ENCODE measurements around the gene OPN4.

Gene OPN4

GRCh38 chr10:86710987-86711512, 56.7 kb downstream of the OPN4 start:
- peak overlapping the region in 1 of 2 experiments; percentile 43 for H3K27ac ChIP-seq (ENCODE audit: insufficient read depth in 1 of 2, low read depth in 1 of 2, low read length in 2 of 2, poor library complexity in 1 of 2, severe bottlenecking in 2 of 2)
- CTCF ChIA-PET: interaction anchor here (1.3 to 1.9 kb wide), 2 partner anchors 15 to 17 kb away, joined by 3 to 5 read pairs; no protein-coding TSS in a partner anchor
- POLR2A ChIA-PET: no interaction called here

GRCh38 chr10:86711513-86712316, 57.4 kb downstream of the OPN4 start:
- WGBS (ENCODE audit: insufficient coverage): under 1% methylated on average over 69 of the region's 82 CpGs
- H3K4me3 ChIP-seq (ENCODE audit: control insufficient read depth in 1 of 7, extremely low read depth in 1 of 7, insufficient read depth in 4 of 7, low read depth in 2 of 7, low read length in 6 of 7): peak overlapping the region; percentile 43 to 77 (median 63)
- H3K27me3 ChIP-seq (replicated peaks in 2 of 5; ENCODE audit: control insufficient read depth in 4 of 5, insufficient read depth in 5 of 5, low read length in 4 of 5): peaks cover 0 to 19% (median 0%) of the 10 kb centered on the region in 5 experiments
- peaks cover 0 to 12% (median 6%) of the 10 kb centered on the region in 4 experiments for H3K4me1 ChIP-seq (ENCODE audit: control extremely low read depth in 1 of 4, control insufficient read depth in 4 of 4, insufficient read depth in 4 of 4, low read length in 3 of 4)
- H3K27ac ChIP-seq (ENCODE audit: insufficient read depth in 1 of 2, low read depth in 1 of 2, low read length in 2 of 2, poor library complexity in 1 of 2, severe bottlenecking in 2 of 2): peak overlapping the region in 1 of 2 experiments; percentile 49
- ChIA-PET POLR2A (no interaction called here), CTCF (interaction anchor here (0.9 to 2.3 kb wide), 6 partner anchors 12 to 191 kb away, joined by 3 to 6 read pairs (median 4); no protein-coding TSS in a partner anchor)
- H3K9me3 ChIP-seq (ENCODE audit: control extremely low read depth in 1 of 5, control insufficient read depth in 4 of 5, insufficient read depth in 2 of 5, low read depth in 1 of 5, low read length in 4 of 5): no peaks in the 10 kb centered on the region
- peak; percentile 32 to 78 (median 72) for DNase-seq
- no peaks in the 10 kb centered on the region for H3K36me3 ChIP-seq (ENCODE audit: control insufficient read depth in 4 of 4, insufficient read depth in 4 of 4, low read length in 3 of 4)

More at GRCh38 chr10:86710987-86711512, 56.7 kb downstream of the OPN4 start:
- no peaks in the 10 kb centered on the region for H3K9me3 ChIP-seq (ENCODE audit: control extremely low read depth in 1 of 5, control insufficient read depth in 4 of 5, insufficient read depth in 2 of 5, low read depth in 1 of 5, low read length in 4 of 5)
- peak overlapping the region; percentile 43 to 77 (median 63) for H3K4me3 ChIP-seq (ENCODE audit: control insufficient read depth in 1 of 7, extremely low read depth in 1 of 7, insufficient read depth in 4 of 7, low read depth in 2 of 7, low read length in 6 of 7)
- peaks cover 0 to 19% (median 0%) of the 10 kb centered on the region in 5 experiments for H3K27me3 ChIP-seq (replicated peaks in 2 of 5; ENCODE audit: control insufficient read depth in 4 of 5, insufficient read depth in 5 of 5, low read length in 4 of 5)
- 9% methylated on average over 24 of the region's 46 CpGs for WGBS (ENCODE audit: insufficient coverage)
- H3K4me1 ChIP-seq (ENCODE audit: control extremely low read depth in 1 of 4, control insufficient read depth in 4 of 4, insufficient read depth in 4 of 4, low read length in 3 of 4): peaks cover 0 to 12% (median 6%) of the 10 kb centered on the region in 4 experiments
- H3K36me3 ChIP-seq (ENCODE audit: control insufficient read depth in 4 of 4, insufficient read depth in 4 of 4, low read length in 3 of 4): no peaks in the 10 kb centered on the region
- DNase-seq: peak; percentile 77 to 83 (median 80)

- Histone ChIP-seq H3K4me1 (ENCODE audit: control extremely low read depth in 1 of 4, control insufficient read depth in 4 of 4, insufficient read depth in 4 of 4, low read length in 3 of 4) (peaks cover 0 to 12% (median 6%) of the 10 kb centered on the region in 4 experiments), H3K4me3 (ENCODE audit: control insufficient read depth in 1 of 7, extremely low read depth in 1 of 7, insufficient read depth in 4 of 7, low read depth in 2 of 7, low read length in 6 of 7) (peak overlapping the region in 6 of 7 experiments; percentile 55 to 77 (median 66)), H3K9me3 (ENCODE audit: control extremely low read depth in 1 of 5, control insufficient read depth in 4 of 5, insufficient read depth in 2 of 5, low read depth in 1 of 5, low read length in 4 of 5) (no peaks in the 10 kb centered on the region), H3K36me3 (ENCODE audit: control insufficient read depth in 4 of 4, insufficient read depth in 4 of 4, low read length in 3 of 4) (no peaks in the 10 kb centered on the region), H3K27ac (ENCODE audit: insufficient read depth in 1 of 2, low read depth in 1 of 2, low read length in 2 of 2, poor library complexity in 1 of 2, severe bottlenecking in 2 of 2) (peak overlapping the region in 1 of 2 experiments; percentile 49), H3K27me3 (replicated peaks in 2 of 5; ENCODE audit: control insufficient read depth in 4 of 5, insufficient read depth in 5 of 5, low read length in 4 of 5) (peaks cover 0 to 19% (median 0%) of the 10 kb centered on the region in 5 experiments)
- DNase-seq: peak in 1 of 3 donors; percentile 7
- 60% methylated on average over 4 of the region's 9 CpGs for WGBS (ENCODE audit: insufficient coverage)
- ChIA-PET POLR2A (no interaction called here), CTCF (interaction anchor here (0.6 to 2.3 kb wide), 7 partner anchors 12 to 190 kb away, joined by 3 to 6 read pairs (median 4); no protein-coding TSS in a partner anchor)
These were observed 58.0 kb downstream of the OPN4 start for GRCh38 chr10:86712317-86712707.

GRCh38 chr10:86715156-86715795, 60.9 kb downstream of the OPN4 start:
- ChIA-PET CTCF (interaction anchor here (0.8 to 1.0 kb wide), 3 partner anchors 10 to 19 kb away, joined by 3 read pairs; no protein-coding TSS in a partner anchor), POLR2A (no interaction called here)
- Histone ChIP-seq H3K4me1 (ENCODE audit: control extremely low read depth in 1 of 4, control insufficient read depth in 4 of 4, insufficient read depth in 4 of 4, low read length in 3 of 4) (peaks cover 0 to 12% (median 6%) of the 10 kb centered on the region in 4 experiments), H3K36me3 (ENCODE audit: control insufficient read depth in 4 of 4, insufficient read depth in 4 of 4, low read length in 3 of 4) (no peaks in the 10 kb centered on the region), H3K4me3 (ENCODE audit: control insufficient read depth in 1 of 7, extremely low read depth in 1 of 7, insufficient read depth in 4 of 7, low read depth in 2 of 7, low read length in 6 of 7) (no peak overlapping the region), H3K9me3 (ENCODE audit: control extremely low read depth in 1 of 5, control insufficient read depth in 4 of 5, insufficient read depth in 2 of 5, low read depth in 1 of 5, low read length in 4 of 5) (no peaks in the 10 kb centered on the region), H3K27ac (ENCODE audit: insufficient read depth in 1 of 2, low read depth in 1 of 2, low read length in 2 of 2, poor library complexity in 1 of 2, severe bottlenecking in 2 of 2) (no peak overlapping the region), H3K27me3 (replicated peaks in 2 of 5; ENCODE audit: control insufficient read depth in 4 of 5, insufficient read depth in 5 of 5, low read length in 4 of 5) (peaks cover 0 to 23% (median 0%) of the 10 kb centered on the region in 5 experiments)
- DNase-seq: peak in 2 of 3 donors; percentile 34 to 38
- WGBS (ENCODE audit: insufficient coverage): 96% methylated on average over 5 of the region's 6 CpGs

GRCh38 chr10:86715836-86716235, 61.5 kb downstream of the OPN4 start:
- WGBS (ENCODE audit: insufficient coverage): 92% methylated on average over 5 of the region's 5 CpGs
- ChIA-PET POLR2A (no interaction called here), CTCF (interaction anchor here (0.9 to 1.4 kb wide), 3 partner anchors 9 to 22 kb away, joined by 3 read pairs; no protein-coding TSS in a partner anchor)
- no peak for DNase-seq
- Histone ChIP-seq H3K9me3 (ENCODE audit: control extremely low read depth in 1 of 5, control insufficient read depth in 4 of 5, insufficient read depth in 2 of 5, low read depth in 1 of 5, low read length in 4 of 5) (no peaks in the 10 kb centered on the region), H3K4me3 (ENCODE audit: control insufficient read depth in 1 of 7, extremely low read depth in 1 of 7, insufficient read depth in 4 of 7, low read depth in 2 of 7, low read length in 6 of 7) (no peak overlapping the region), H3K27me3 (replicated peaks in 2 of 5; ENCODE audit: control insufficient read depth in 4 of 5, insufficient read depth in 5 of 5, low read length in 4 of 5) (peaks cover 0 to 23% (median 3%) of the 10 kb centered on the region in 5 experiments), H3K4me1 (ENCODE audit: control extremely low read depth in 1 of 4, control insufficient read depth in 4 of 4, insufficient read depth in 4 of 4, low read length in 3 of 4) (peaks cover 0 to 10% (median 5%) of the 10 kb centered on the region in 4 experiments), H3K36me3 (ENCODE audit: control insufficient read depth in 4 of 4, insufficient read depth in 4 of 4, low read length in 3 of 4) (no peaks in the 10 kb centered on the region), H3K27ac (ENCODE audit: insufficient read depth in 1 of 2, low read depth in 1 of 2, low read length in 2 of 2, poor library complexity in 1 of 2, severe bottlenecking in 2 of 2) (no peak overlapping the region)

Data from common myeloid progenitor, CD34-positive (primary cell).